ENCODE measurements around the gene TTLL13. TPM values are rescaled to one million over a fixed set of nuclear protein-coding genes. Genes with fewer than 3 reads are reported as not detected.

The TTLL13 gene
- total RNA-seq, 2 experiments from 2014 or later, result 0.57 to 1.3 TPM

GRCh38 chr15:90240856-90241255 is 8.5 kb upstream of the TTLL13 start:
- TF ChIP-seq CTCF (conservative IDR thresholded peaks at IDR 0.05; ENCODE audit: low read length) (no peak), EZH2phosphoT487 (IDR thresholded peaks at IDR 0.05; ENCODE audit: borderline replicate concordance, low read depth, low read length) (no peak)
- DNase-seq (ENCODE audit: low spot score), result no peak
- H3K79me2 ChIP-seq (ENCODE audit: insufficient read depth, low read depth, low read length), result no peaks in the 10 kb centered on the region
- peaks cover 20% of the 10 kb centered on the region for H3K36me3 ChIP-seq (ENCODE audit: insufficient read depth, low read length)
- H3K4me2 ChIP-seq (ENCODE audit: low read length), result no peak overlapping the region
- no peaks in the 10 kb centered on the region for H4K20me1 ChIP-seq (ENCODE audit: insufficient read depth, low read length)
- no TSS peak for BruUV-seq (replicated peaks)
- H2AFZ ChIP-seq (ENCODE audit: low read length), result no peak overlapping the region
- H3K9me3 ChIP-seq (ENCODE audit: low read length), result no peaks in the 10 kb centered on the region
- ChIA-PET CTCF (ENCODE audit: unreplicated experiment) (no interaction called here), POLR2A (interaction anchor here (0.6 kb wide), 1 partner anchor 7 kb away, joined by 3 read pairs; no protein-coding TSS in a partner anchor)
- H3K4me1 ChIP-seq (ENCODE audit: insufficient read depth, low read length, poor library complexity, severe bottlenecking), result no peaks in the 10 kb centered on the region
- intact Hi-C loops (cut with micrococcal nuclease; ENCODE audit: unreplicated experiment), result no loop called here
- no peak overlapping the region for H3K4me3 ChIP-seq (ENCODE audit: low read depth, low read length, poor library complexity, severe bottlenecking)
- no peaks in the 10 kb centered on the region for H3K9me2 ChIP-seq (ENCODE audit: insufficient read depth, low read length)
- no peak overlapping the region for H3K27ac ChIP-seq (ENCODE audit: low read depth, low read length, poor library complexity, severe bottlenecking)

GRCh38 chr15:90241343-90242192 is 7.8 kb upstream of the TTLL13 start:
- H3K79me2 ChIP-seq (ENCODE audit: insufficient read depth, low read depth, low read length), result no peaks in the 10 kb centered on the region
- TF ChIP-seq CTCF (conservative IDR thresholded peaks at IDR 0.05; ENCODE audit: low read length) (no peak), EZH2phosphoT487 (IDR thresholded peaks at IDR 0.05; ENCODE audit: borderline replicate concordance, low read depth, low read length) (no peak)
- no peaks in the 10 kb centered on the region for H4K20me1 ChIP-seq (ENCODE audit: insufficient read depth, low read length)
- no TSS peak for BruUV-seq (replicated peaks)
- H3K9me3 ChIP-seq (ENCODE audit: low read length), result no peaks in the 10 kb centered on the region
- H3K36me3 ChIP-seq (ENCODE audit: insufficient read depth, low read length), result peaks cover 20% of the 10 kb centered on the region
- POLR2A ChIA-PET, result no interaction called here
- no peak overlapping the region for H3K4me2 ChIP-seq (ENCODE audit: low read length)
- no peak overlapping the region for H2AFZ ChIP-seq (ENCODE audit: low read length)
- H3K4me1 ChIP-seq (ENCODE audit: insufficient read depth, low read length, poor library complexity, severe bottlenecking), result no peaks in the 10 kb centered on the region
- no peak overlapping the region for H3K27ac ChIP-seq (ENCODE audit: low read depth, low read length, poor library complexity, severe bottlenecking)
- DNase-seq (ENCODE audit: low spot score), result no peak
- no peaks in the 10 kb centered on the region for H3K9me2 ChIP-seq (ENCODE audit: insufficient read depth, low read length)
- no peak overlapping the region for H3K4me3 ChIP-seq (ENCODE audit: low read depth, low read length, poor library complexity, severe bottlenecking)
- intact Hi-C loops (cut with micrococcal nuclease; ENCODE audit: unreplicated experiment), result no loop called here
- CTCF ChIA-PET (ENCODE audit: unreplicated experiment), result no interaction called here

Data from OCI-LY7 (cell line).